SK-N-SH (cell line): ENCODE data around the gene IL2RA. TPM values are rescaled to one million over a fixed set of nuclear protein-coding genes. Genes with fewer than 3 reads are reported as not detected.

ENCODE experiments used
- CTCF ChIA-PET: fragments of 300-600, 350-600 bp; formaldehyde crosslinking; extraction: SDS; loops from one replicate; lab custom pipeline; 2021; lab: Yijun Ruan, JAX
- POLR2A ChIA-PET: fragments of 350-600 bp; sonication (Branson Sonifier 250); formaldehyde crosslinking; extraction: SDS; loops from one replicate; lab custom pipeline; 2020; ENCODE audit warnings: antibody characterized with exemption, inconsistent platforms; lab: Yijun Ruan, JAX
- DNase-seq: peaks from one replicate; pipeline ENCODE4 v3.0.0; 2012
- H2AFZ ChIP-seq: fragments of 200-600 bp; sonication (generic); 2 replicates; pipeline ENCODE4 v1.8.1; 2016; ENCODE audit warnings: antibody characterized with exemption, mild to moderate bottlenecking, low read depth
- H3F3A ChIP-seq: fragments of 200-600 bp; sonication (generic); replicated peaks from 2 replicates; pipeline ENCODE3; 2016; ENCODE audit warnings: antibody characterized with exemption, mild to moderate bottlenecking; ENCODE audit not compliant: insufficient read depth
- H3K27ac ChIP-seq, 2 experiments: fragments of 200-500 bp in 1 of 2; fragments of 200-600 bp in 1 of 2; sonication (Bioruptor generic) in 1 of 2; sonication (generic), shearing (Covaris generic) in 1 of 2; 2 replicates each; pipeline versions ENCODE4 v1.5.1 to v1.6.1; 2014 to 2016; ENCODE audit warnings: low read depth in 2 of 2, inconsistent platforms in 1 of 2, low read length in 1 of 2, mild to moderate bottlenecking in 1 of 2, mixed read lengths in 1 of 2
- H3K27me3 ChIP-seq: fragments of 200-600 bp; sonication (generic), shearing (Covaris generic); 2 replicates; pipeline ENCODE4 v1.6.1; 2016; ENCODE audit warnings: mixed run types; ENCODE audit not compliant: insufficient read depth
- H3K36me3 ChIP-seq, 2 experiments: fragments of 200-500 bp in 1 of 2; fragments of 200-600 bp in 1 of 2; sonication (Bioruptor generic) in 1 of 2; sonication (generic) in 1 of 2; replicated peaks in 1 of 2; 2 replicates each; pipeline versions ENCODE3 to v1.5.1; 2014 to 2016; ENCODE audit warnings: low read length in 1 of 2, mild to moderate bottlenecking in 1 of 2; ENCODE audit not compliant: insufficient read depth in 2 of 2, control insufficient read depth in 1 of 2
- H3K4me1 ChIP-seq, 2 experiments: fragments of 200-500 bp in 1 of 2; fragments of 200-600 bp in 1 of 2; sonication (Bioruptor generic) in 1 of 2; sonication (generic), shearing (Covaris generic) in 1 of 2; 2 replicates each; pipeline versions ENCODE4 v1.5.1 to v1.6.1; 2014 to 2016; ENCODE audit warnings: low read depth in 1 of 2, low read length in 1 of 2, mixed run types in 1 of 2; ENCODE audit not compliant: insufficient read depth in 2 of 2, control insufficient read depth in 1 of 2
- H3K4me2 ChIP-seq: fragments of 200-600 bp; sonication (generic), shearing (Covaris generic); 2 replicates; pipeline ENCODE4 v1.6.1; 2017; ENCODE audit warnings: mixed run types
- H3K4me3 ChIP-seq, 2 experiments: fragments of 200-500 bp in 1 of 2; fragments of 200-600 bp in 1 of 2; sonication (Bioruptor generic) in 1 of 2; sonication (generic), shearing (Covaris generic) in 1 of 2; 2 replicates each; pipeline versions ENCODE4 v1.5.1 to v1.8.1; 2014 to 2016; ENCODE audit warnings: low read depth in 2 of 2, inconsistent platforms in 1 of 2, low read length in 1 of 2, mild to moderate bottlenecking in 1 of 2, mixed read lengths in 1 of 2, moderate library complexity in 1 of 2
- H3K79me2 ChIP-seq: fragments of 200-600 bp; sonication (generic); 2 replicates; pipeline ENCODE4 v1.8.1; 2017; ENCODE audit warnings: mild to moderate bottlenecking; ENCODE audit not compliant: insufficient read depth
- H3K9ac ChIP-seq: fragments of 200-600 bp; sonication (generic); 2 replicates; pipeline ENCODE4 v1.6.1; 2017; ENCODE audit warnings: mixed run types
- H3K9me2 ChIP-seq: fragments of 200-600 bp; sonication (generic); 2 replicates; pipeline ENCODE4 v1.6.1; 2017; ENCODE audit warnings: mixed run types
- H3K9me3 ChIP-seq: fragments of 200-600 bp; sonication (generic); 2 replicates; pipeline ENCODE4 v1.6.1; 2017; ENCODE audit warnings: mixed run types, mild to moderate bottlenecking, moderate library complexity
- H4K20me1 ChIP-seq: fragments of 200-600 bp; sonication (generic); 2 replicates; pipeline ENCODE4 v1.6.1; 2017; ENCODE audit warnings: mild to moderate bottlenecking, mixed run types; ENCODE audit not compliant: insufficient read depth
- EZH2phosphoT487 ChIP-seq: fragments of 200-600 bp; sonication (generic); IDR thresholded peaks from 2 replicates; pipeline ENCODE4 v1.6.1; 2017; ENCODE audit warnings: low read depth, mixed run types, mild to moderate bottlenecking, antibody characterized with exemption, moderate library complexity, borderline replicate concordance
- FOSL2 ChIP-seq: IDR thresholded peaks from 2 replicates; pipeline ENCODE4 v1.4.0; 2012; ENCODE audit warnings: low read depth, mild to moderate bottlenecking, moderate library complexity, borderline replicate concordance
- JUND ChIP-seq: IDR thresholded peaks from 2 replicates; pipeline ENCODE4 v1.4.0; 2012
- MEF2A ChIP-seq: IDR thresholded peaks from 2 replicates; pipeline ENCODE4 v1.4.0; 2012; ENCODE audit warnings: low read depth, borderline replicate concordance
- POLR2AphosphoS5 ChIP-seq: IDR thresholded peaks from 2 replicates; pipeline ENCODE4 v1.6.1; 2012; ENCODE audit warnings: low read depth, low read length
- RAD21 ChIP-seq: IDR thresholded peaks from 2 replicates; pipeline ENCODE4 v1.6.1; 2012; ENCODE audit warnings: mild to moderate bottlenecking, low read length
- RFX5 ChIP-seq: IDR thresholded peaks from 2 replicates; pipeline ENCODE4 v1.6.1; 2012; ENCODE audit warnings: mild to moderate bottlenecking, improper control_type of control experiment, low read length
- RXRA ChIP-seq: IDR thresholded peaks from 2 replicates; pipeline ENCODE4 v1.4.0; 2012; ENCODE audit warnings: low read depth, mild to moderate bottlenecking, borderline replicate concordance
- SMC3 ChIP-seq: IDR thresholded peaks from 2 replicates; pipeline ENCODE4 v1.6.1; 2012; ENCODE audit warnings: low read depth, low read length, improper control_type of control experiment
- TCF12 ChIP-seq: IDR thresholded peaks from 2 replicates; pipeline ENCODE4 v1.4.0; 2012
- YY1 ChIP-seq: IDR thresholded peaks from 2 replicates; pipeline ENCODE4 v1.4.0; 2012; ENCODE audit warnings: low read depth, mild to moderate bottlenecking
- WGBS: methylation state at CpG from one replicate; pipeline ENCODE4 v1.1.6; 2017; ENCODE audit warnings: low lambda C conversion rate; 5-methylcytosine and 5-hydroxymethylcytosine counted together
- polyA plus RNA-seq, 3 experiments: library from polyadenylated mRNA; depleted of rRNA; stranded (reverse); fragments of >200 nt; gene quantifications; 2 replicates each; pipeline ENCODE4 v1.2.3, GENCODE V29; 2012
- TF ChIP-seq, protein P1 (sequence below): fragments of 200-600 bp; sonication (generic); IDR thresholded peaks from 2 replicates; pipeline ENCODE4 v1.6.1; 2017; ENCODE audit warnings: antibody characterized with exemption, mild to moderate bottlenecking, moderate library complexity
- TF ChIP-seq, protein P2 (sequence below): fragments of 150-350 bp; IDR thresholded peaks from 2 replicates; pipeline ENCODE4 v1.6.1; 2017; ENCODE audit warnings: antibody characterized with exemption, low read length, low read depth, borderline replicate concordance
- TF ChIP-seq, protein P3 (sequence below): fragments of 150-350 bp; IDR thresholded peaks from 2 replicates; pipeline ENCODE4 v1.6.1; 2016; ENCODE audit warnings: mild to moderate bottlenecking, low read depth, low read length
- TF ChIP-seq, protein P4 (sequence below): IDR thresholded peaks from 2 replicates; pipeline ENCODE4 v1.4.0; 2012; ENCODE audit warnings: low read depth, borderline replicate concordance

Gene IL2RA
- polyA plus RNA-seq, 1 of the 3 experiments (the other 2 are of a cell fraction), result not detected

GRCh38 chr10:6108631-6109443 lies 46.7 kb upstream of the IL2RA start:
- TF ChIP-seq, protein P1, sequence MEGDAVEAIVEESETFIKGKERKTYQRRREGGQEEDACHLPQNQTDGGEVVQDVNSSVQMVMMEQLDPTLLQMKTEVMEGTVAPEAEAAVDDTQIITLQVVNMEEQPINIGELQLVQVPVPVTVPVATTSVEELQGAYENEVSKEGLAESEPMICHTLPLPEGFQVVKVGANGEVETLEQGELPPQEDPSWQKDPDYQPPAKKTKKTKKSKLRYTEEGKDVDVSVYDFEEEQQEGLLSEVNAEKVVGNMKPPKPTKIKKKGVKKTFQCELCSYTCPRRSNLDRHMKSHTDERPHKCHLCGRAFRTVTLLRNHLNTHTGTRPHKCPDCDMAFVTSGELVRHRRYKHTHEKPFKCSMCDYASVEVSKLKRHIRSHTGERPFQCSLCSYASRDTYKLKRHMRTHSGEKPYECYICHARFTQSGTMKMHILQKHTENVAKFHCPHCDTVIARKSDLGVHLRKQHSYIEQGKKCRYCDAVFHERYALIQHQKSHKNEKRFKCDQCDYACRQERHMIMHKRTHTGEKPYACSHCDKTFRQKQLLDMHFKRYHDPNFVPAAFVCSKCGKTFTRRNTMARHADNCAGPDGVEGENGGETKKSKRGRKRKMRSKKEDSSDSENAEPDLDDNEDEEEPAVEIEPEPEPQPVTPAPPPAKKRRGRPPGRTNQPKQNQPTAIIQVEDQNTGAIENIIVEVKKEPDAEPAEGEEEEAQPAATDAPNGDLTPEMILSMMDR, result peak; percentile 80
- peak; percentile 71 for TF ChIP-seq SMC3
- no peak for TF ChIP-seq POLR2AphosphoS5
- TF ChIP-seq RFX5, result no peak
- TF ChIP-seq, protein P2, sequence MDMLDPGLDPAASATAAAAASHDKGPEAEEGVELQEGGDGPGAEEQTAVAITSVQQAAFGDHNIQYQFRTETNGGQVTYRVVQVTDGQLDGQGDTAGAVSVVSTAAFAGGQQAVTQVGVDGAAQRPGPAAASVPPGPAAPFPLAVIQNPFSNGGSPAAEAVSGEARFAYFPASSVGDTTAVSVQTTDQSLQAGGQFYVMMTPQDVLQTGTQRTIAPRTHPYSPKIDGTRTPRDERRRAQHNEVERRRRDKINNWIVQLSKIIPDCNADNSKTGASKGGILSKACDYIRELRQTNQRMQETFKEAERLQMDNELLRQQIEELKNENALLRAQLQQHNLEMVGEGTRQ, result no peak
- TF ChIP-seq RAD21, result peak; percentile 73
- no peaks in the 10 kb centered on the region for H3K9me2 ChIP-seq
- peaks cover 22% of the 10 kb centered on the region for H3K79me2 ChIP-seq
- H3K4me3 ChIP-seq, result no peak overlapping the region
- H3K9me3 ChIP-seq, result no peaks in the 10 kb centered on the region
- no peaks in the 10 kb centered on the region for H3K27me3 ChIP-seq
- POLR2A ChIA-PET, result no interaction called here
- H3K36me3 ChIP-seq, result peaks cover 64 to 87% of the 10 kb centered on the region in 2 experiments
- WGBS, result 55% methylated on average over 12 of the region's 12 CpGs
- H3F3A ChIP-seq, result peaks cover 8% of the 10 kb centered on the region
- H3K9ac ChIP-seq, result no peak overlapping the region
- H3K27ac ChIP-seq, result no peak overlapping the region
- CTCF ChIA-PET, result interaction anchor here (0.7 to 6.8 kb wide), 9 partner anchors 19 to 300 kb away, joined by 3 to 75 read pairs (median 5); no protein-coding TSS in a partner anchor
- peak; percentile 64 for DNase-seq
- no peak overlapping the region for H2AFZ ChIP-seq
- H3K4me1 ChIP-seq, result no peaks in the 10 kb centered on the region
- H4K20me1 ChIP-seq, result no peaks in the 10 kb centered on the region; the same call in 1 of the 2 replicates
- H3K4me2 ChIP-seq, result no peak overlapping the region

DNA sequence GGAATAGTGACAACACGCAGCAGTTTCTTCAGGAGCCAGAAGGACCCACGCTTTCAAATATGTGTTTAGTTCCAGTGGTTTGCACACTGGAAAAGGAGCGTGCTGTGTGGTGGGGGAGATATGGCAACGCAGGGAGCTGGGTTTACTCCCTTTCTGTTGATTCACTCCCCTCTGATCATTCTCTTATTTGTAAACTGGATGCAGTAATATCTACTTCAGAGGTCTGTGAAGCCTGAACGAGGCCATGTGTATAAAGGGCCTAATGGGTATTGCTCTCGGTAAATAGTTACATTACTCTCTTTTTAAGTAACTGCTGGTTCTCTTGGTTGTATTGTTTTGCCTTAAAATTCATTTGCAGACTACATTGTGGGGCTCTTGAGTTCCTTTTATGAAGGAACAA lies 45.9 kb upstream of the IL2RA start:
- peaks cover 3% of the 10 kb centered on the region for H3F3A ChIP-seq
- CTCF ChIA-PET, result interaction anchor here (0.7 to 6.8 kb wide), 6 partner anchors 18 to 301 kb away, joined by 3 to 75 read pairs (median 4); no protein-coding TSS in a partner anchor
- no peaks in the 10 kb centered on the region for H3K9me2 ChIP-seq
- H2AFZ ChIP-seq, result no peak overlapping the region
- TF ChIP-seq, protein P3, sequence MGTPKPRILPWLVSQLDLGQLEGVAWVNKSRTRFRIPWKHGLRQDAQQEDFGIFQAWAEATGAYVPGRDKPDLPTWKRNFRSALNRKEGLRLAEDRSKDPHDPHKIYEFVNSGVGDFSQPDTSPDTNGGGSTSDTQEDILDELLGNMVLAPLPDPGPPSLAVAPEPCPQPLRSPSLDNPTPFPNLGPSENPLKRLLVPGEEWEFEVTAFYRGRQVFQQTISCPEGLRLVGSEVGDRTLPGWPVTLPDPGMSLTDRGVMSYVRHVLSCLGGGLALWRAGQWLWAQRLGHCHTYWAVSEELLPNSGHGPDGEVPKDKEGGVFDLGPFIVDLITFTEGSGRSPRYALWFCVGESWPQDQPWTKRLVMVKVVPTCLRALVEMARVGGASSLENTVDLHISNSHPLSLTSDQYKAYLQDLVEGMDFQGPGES, result no peak
- no peak for TF ChIP-seq RXRA
- TF ChIP-seq YY1, result no peak
- TF ChIP-seq, protein P2, result no peak
- no peak for TF ChIP-seq JUND
- no peak for TF ChIP-seq TCF12
- no peak for TF ChIP-seq FOSL2
- TF ChIP-seq, protein P4, sequence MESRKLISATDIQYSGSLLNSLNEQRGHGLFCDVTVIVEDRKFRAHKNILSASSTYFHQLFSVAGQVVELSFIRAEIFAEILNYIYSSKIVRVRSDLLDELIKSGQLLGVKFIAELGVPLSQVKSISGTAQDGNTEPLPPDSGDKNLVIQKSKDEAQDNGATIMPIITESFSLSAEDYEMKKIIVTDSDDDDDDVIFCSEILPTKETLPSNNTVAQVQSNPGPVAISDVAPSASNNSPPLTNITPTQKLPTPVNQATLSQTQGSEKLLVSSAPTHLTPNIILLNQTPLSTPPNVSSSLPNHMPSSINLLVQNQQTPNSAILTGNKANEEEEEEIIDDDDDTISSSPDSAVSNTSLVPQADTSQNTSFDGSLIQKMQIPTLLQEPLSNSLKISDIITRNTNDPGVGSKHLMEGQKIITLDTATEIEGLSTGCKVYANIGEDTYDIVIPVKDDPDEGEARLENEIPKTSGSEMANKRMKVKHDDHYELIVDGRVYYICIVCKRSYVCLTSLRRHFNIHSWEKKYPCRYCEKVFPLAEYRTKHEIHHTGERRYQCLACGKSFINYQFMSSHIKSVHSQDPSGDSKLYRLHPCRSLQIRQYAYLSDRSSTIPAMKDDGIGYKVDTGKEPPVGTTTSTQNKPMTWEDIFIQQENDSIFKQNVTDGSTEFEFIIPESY, result no peak
- TF ChIP-seq EZH2phosphoT487, result no peak
- TF ChIP-seq MEF2A, result no peak
- TF ChIP-seq, all 33 proteins: peak for 0
- Histone ChIP-seq H3K4me2 (no peak overlapping the region), H3K36me3 (peaks cover 64 to 87% of the 10 kb centered on the region in 2 experiments), H3K9ac (no peak overlapping the region), H3K4me1 (no peaks in the 10 kb centered on the region), H3K4me3 (no peak overlapping the region), H3K9me3 (no peaks in the 10 kb centered on the region), H4K20me1 (no peaks in the 10 kb centered on the region; the same call in 1 of the 2 replicates), H3K27me3 (no peaks in the 10 kb centered on the region), H3K79me2 (peaks cover 29% of the 10 kb centered on the region), H3K27ac (no peak overlapping the region)
- no peak for DNase-seq
- 95% methylated on average over 6 of the region's 6 CpGs for WGBS
- POLR2A ChIA-PET, result interaction anchor here (0.7 kb wide), 1 partner anchor 294 kb away, joined by 3 read pairs; no protein-coding TSS in a partner anchor
